PC-9 (cell line): ENCODE data around the gene PTTG1IP. TPM values are rescaled to one million over a fixed set of nuclear protein-coding genes. Genes with fewer than 3 reads are reported as not detected.
A peak's percentile ranks its signal among the peaks of the same experiment; 100 is the strongest.

ENCODE experiments used
- BruUV-seq: library from RNA; stranded (reverse); fragments of 400-500 nt; replicated peaks from 2 replicates; lab custom pipeline; 2021; lab: Mats Ljungman, UMichigan
- CTCF ChIA-PET: fragments of 300-600 bp; sonication (Branson Sonifier 250); formaldehyde crosslinking; loops from one replicate; lab custom pipeline; 2022; ENCODE audit warnings: antibody characterized with exemption; lab: Charles Lee
- POLR2A ChIA-PET: fragments of 300-600 bp; sonication (Branson Sonifier 250); formaldehyde crosslinking; loops from one replicate; lab custom pipeline; 2022; ENCODE audit warnings: antibody characterized with exemption; ENCODE audit not compliant: unreplicated experiment; lab: Charles Lee
- DNase-seq, 2 experiments: peaks; one replicate each; pipeline versions ENCODE4 v3.0.0 to v3.0.0-alpha.2; 2015 to 2022; ENCODE audit warnings: mixed read lengths in 1 of 2
- H2AFZ ChIP-seq: fragments of 200-600 bp; sonication (generic); 2 replicates; pipeline ENCODE4 v1.8.1; 2017; ENCODE audit warnings: antibody characterized with exemption
- H3F3A ChIP-seq: fragments of 200-600 bp; sonication (generic); 2 replicates; pipeline ENCODE4 v1.8.1; 2017; ENCODE audit warnings: antibody characterized with exemption, mild to moderate bottlenecking, low read depth; ENCODE audit not compliant: insufficient read depth
- H3K27ac ChIP-seq: fragments of 200-600 bp; sonication (generic); 2 replicates; pipeline ENCODE4 v1.6.1; 2016; ENCODE audit warnings: mixed run types
- H3K27me3 ChIP-seq: fragments of 200-600 bp; sonication (generic); 2 replicates; pipeline ENCODE4 v1.6.1; 2016; ENCODE audit warnings: low read depth, mixed run types; ENCODE audit not compliant: insufficient read depth
- H3K36me3 ChIP-seq: fragments of 200-600 bp; sonication (generic); 2 replicates; pipeline ENCODE4 v1.6.1; 2016; ENCODE audit warnings: low read depth, mixed run types
- H3K4me1 ChIP-seq: fragments of 200-600 bp; sonication (generic); replicated peaks from 2 replicates; pipeline ENCODE4 v1.6.1; 2016; ENCODE audit warnings: mixed run types; ENCODE audit not compliant: insufficient read depth
- H3K4me2 ChIP-seq: fragments of 200-600 bp; sonication (generic); 2 replicates; pipeline ENCODE4 v1.6.1; 2017; ENCODE audit warnings: mixed run types
- H3K4me3 ChIP-seq: fragments of 200-600 bp; sonication (generic); 2 replicates; pipeline ENCODE4 v1.6.1; 2016; ENCODE audit warnings: mixed run types
- H3K79me2 ChIP-seq: fragments of 200-600 bp; sonication (generic); 2 replicates; pipeline ENCODE4 v1.6.1; 2017; ENCODE audit warnings: low read depth, mixed run types
- H3K9me2 ChIP-seq: fragments of 200-600 bp; sonication (generic); 2 replicates; pipeline ENCODE4 v1.8.1; 2017; ENCODE audit warnings: mild to moderate bottlenecking; ENCODE audit not compliant: insufficient read depth
- H3K9me3 ChIP-seq: fragments of 200-600 bp; sonication (generic); 2 replicates; pipeline ENCODE4 v1.8.1; 2016; ENCODE audit warnings: low read depth; ENCODE audit not compliant: insufficient read depth
- H4K20me1 ChIP-seq: fragments of 200-600 bp; sonication (generic); 2 replicates; pipeline ENCODE4 v1.8.1; 2017; ENCODE audit not compliant: insufficient read depth
- CTCF ChIP-seq: fragments of 200-600 bp; sonication (generic); conservative IDR thresholded peaks from 2 replicates; pipeline ENCODE4 v1.6.1; 2017; ENCODE audit warnings: mixed run types, antibody characterized with exemption, mild to moderate bottlenecking, moderate library complexity
- EZH2 ChIP-seq: fragments of 200-600 bp; sonication (generic); IDR thresholded peaks from 2 replicates; pipeline ENCODE4 v1.8.0; 2017; ENCODE audit warnings: antibody characterized with exemption, low read depth
- intact Hi-C: fragments of 100-400 bp; cut with micrococcal nuclease; formaldehyde crosslinking; loops from one replicate; pipeline ENCODE4 v1.10.0; 2022; ENCODE audit not compliant: unreplicated experiment
- total RNA-seq: library from RNA; stranded (reverse); gene quantifications from 2 replicates; pipeline ENCODE4 v1.2.3, GENCODE V29; 2021

Gene PTTG1IP
- total RNA-seq, 1 experiment from 2014 or later = 174 TPM

GRCh38 chr21:44869781-44870747 is 3.4 kb downstream of the PTTG1IP start:
- H2AFZ ChIP-seq = no peak overlapping the region
- ChIA-PET CTCF (interaction anchor here (1.0 kb wide), 1 partner anchor 72 kb away, joined by 3 read pairs; no protein-coding TSS in a partner anchor), POLR2A (interaction anchor here (0.5 kb wide), 1 partner anchor 47 kb away, joined by 3 read pairs; no protein-coding TSS in a partner anchor)
- H3K4me1 ChIP-seq = peaks cover 60% of the 10 kb centered on the region
- no peaks in the 10 kb centered on the region for H3K27me3 ChIP-seq
- intact Hi-C loops = loop anchor here (1.0 to 5.0 kb wide), 3 partner anchors 42 to 58 kb away; partner anchors contain the start of gene SUMO3
- peaks cover 74% of the 10 kb centered on the region for H3K79me2 ChIP-seq
- peak; percentile 78 to 92 for DNase-seq
- H3F3A ChIP-seq = peaks cover 56% of the 10 kb centered on the region
- H3K4me2 ChIP-seq = peak overlapping the region; percentile 97
- H4K20me1 ChIP-seq = peaks cover 37% of the 10 kb centered on the region
- H3K4me3 ChIP-seq = peak overlapping the region; percentile 75
- H3K27ac ChIP-seq = peak overlapping the region; percentile 81
- TF ChIP-seq CTCF (no peak), EZH2 (no peak)
- no TSS peak for BruUV-seq
- H3K9me2 ChIP-seq = no peaks in the 10 kb centered on the region
- no peaks in the 10 kb centered on the region for H3K9me3 ChIP-seq
- peaks cover 16% of the 10 kb centered on the region for H3K36me3 ChIP-seq

GRCh38 chr21:44868707-44869106 is 4.8 kb downstream of the PTTG1IP start:
- no peak overlapping the region for H2AFZ ChIP-seq
- no peaks in the 10 kb centered on the region for H3K9me2 ChIP-seq
- H4K20me1 ChIP-seq = peaks cover 42% of the 10 kb centered on the region
- H3K27ac ChIP-seq = peak overlapping the region; percentile 81
- no peaks in the 10 kb centered on the region for H3K9me3 ChIP-seq
- TF ChIP-seq CTCF (no peak), EZH2 (no peak)
- no peaks in the 10 kb centered on the region for H3K27me3 ChIP-seq
- no peak overlapping the region for H3K4me3 ChIP-seq
- peak overlapping the region; percentile 97 for H3K4me2 ChIP-seq
- peaks cover 20% of the 10 kb centered on the region for H3K36me3 ChIP-seq
- H3K4me1 ChIP-seq = peaks cover 55% of the 10 kb centered on the region
- intact Hi-C loops = no loop called here
- ChIA-PET CTCF (no interaction called here), POLR2A (no interaction called here)
- peaks cover 45% of the 10 kb centered on the region for H3F3A ChIP-seq
- peaks cover 88% of the 10 kb centered on the region for H3K79me2 ChIP-seq
- no TSS peak for BruUV-seq
- no peak for DNase-seq

DNA sequence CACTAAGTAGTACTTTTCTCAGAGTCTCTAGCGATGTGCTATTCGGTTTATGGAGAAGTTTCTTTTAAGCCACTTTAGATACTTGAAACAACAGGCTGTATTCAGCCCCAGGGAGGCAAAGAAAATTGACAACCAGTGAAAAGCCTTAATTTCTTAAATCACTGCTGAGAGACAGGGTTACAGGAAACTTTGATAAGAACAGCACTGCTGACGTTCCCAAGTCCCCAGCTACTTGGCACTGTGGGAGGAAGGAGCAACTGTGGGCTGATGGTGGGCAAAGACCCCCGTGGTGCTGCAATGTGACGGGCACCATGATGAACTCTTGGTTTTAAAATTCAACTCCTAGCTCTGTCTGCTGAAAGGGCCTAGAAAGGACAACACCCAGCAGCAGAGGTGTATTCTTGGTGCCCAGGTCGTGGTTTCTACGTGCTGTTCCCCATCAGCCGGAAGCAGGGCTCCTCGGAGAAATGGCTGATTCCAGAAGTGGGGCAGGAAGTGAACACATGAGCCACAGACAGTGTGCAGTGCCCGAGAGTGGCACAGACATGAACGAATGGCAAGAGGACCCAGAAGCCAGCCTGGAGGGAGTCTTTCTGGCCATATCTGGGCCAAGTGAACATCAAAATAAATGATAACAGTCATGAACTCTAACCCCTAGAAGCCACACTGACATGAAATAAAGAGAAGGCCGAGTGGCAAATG is 5.3 kb downstream of the PTTG1IP start:
- DNase-seq = no peak
- POLR2A ChIA-PET = no interaction called here
- TF ChIP-seq EZH2 (no peak), CTCF (no peak)
- CTCF ChIA-PET = no interaction called here
- H3K27ac ChIP-seq = no peak overlapping the region
- no peak overlapping the region for H3K4me3 ChIP-seq
- no peaks in the 10 kb centered on the region for H3K9me3 ChIP-seq
- H3K79me2 ChIP-seq = peaks cover 94% of the 10 kb centered on the region
- peaks cover 46% of the 10 kb centered on the region for H4K20me1 ChIP-seq
- no peaks in the 10 kb centered on the region for H3K27me3 ChIP-seq
- H3F3A ChIP-seq = peaks cover 45% of the 10 kb centered on the region
- H3K36me3 ChIP-seq = peaks cover 20% of the 10 kb centered on the region
- no TSS peak for BruUV-seq
- peaks cover 55% of the 10 kb centered on the region for H3K4me1 ChIP-seq
- peak overlapping the region; percentile 97 for H3K4me2 ChIP-seq
- H2AFZ ChIP-seq = no peak overlapping the region
- intact Hi-C loops = no loop called here
- no peaks in the 10 kb centered on the region for H3K9me2 ChIP-seq
